ENCODE data around the gene ZBTB25. TPM values are rescaled to one million over a fixed set of nuclear protein-coding genes. Genes with fewer than 3 reads are reported as not detected.

ZBTB25 gene
- total and polyA plus RNA-seq, 2 donors from 2014 or later, result 4.3 to 17.8 TPM

GRCh38 chr14:64417771-64418125, 85.9 kb downstream of the ZBTB25 start:
- DNase-seq (no peak), FAIRE-seq (no peak)
- Histone ChIP-seq H3K9me3 (ENCODE audit: control insufficient read depth in 2 of 3, insufficient read depth in 1 of 3, low read length in 3 of 3) (no peaks in the 10 kb centered on the region), H3K36me3 (ENCODE audit: control insufficient read depth in 2 of 3, insufficient read depth in 3 of 3, low read length in 3 of 3) (peaks cover 5 to 49% (median 36%) of the 10 kb centered on the region in 3 donors), H3K27ac (ENCODE audit: low read depth in 2 of 2, low read length in 2 of 2) (no peak overlapping the region), H3K4me3 (ENCODE audit: low read length in 3 of 3) (no peak overlapping the region), H3K9ac (ENCODE audit: low read length in 3 of 3) (no peak overlapping the region), H3K27me3 (ENCODE audit: control insufficient read depth, insufficient read depth, low read length) (no peaks in the 10 kb centered on the region), H3K4me1 (ENCODE audit: control insufficient read depth in 2 of 3, insufficient read depth in 2 of 3, low read depth in 1 of 3, low read length in 3 of 3) (no peaks in the 10 kb centered on the region)
- intact Hi-C loops (cut with DNase I), result no loop called here
- TF ChIP-seq CTCF (IDR thresholded peaks at IDR 0.05; ENCODE audit: borderline replicate concordance, extremely low read depth, insufficient read depth), result no peak

- no peaks in the 10 kb centered on the region for H3K4me1 ChIP-seq (ENCODE audit: control insufficient read depth in 2 of 3, insufficient read depth in 2 of 3, low read depth in 1 of 3, low read length in 3 of 3)
- H3K27ac ChIP-seq (ENCODE audit: low read depth in 2 of 2, low read length in 2 of 2), result no peak overlapping the region
- H3K9ac ChIP-seq (ENCODE audit: low read length in 3 of 3), result no peak overlapping the region
- FAIRE-seq (no peak), DNase-seq (no peak)
- no peaks in the 10 kb centered on the region for H3K9me3 ChIP-seq (ENCODE audit: control insufficient read depth in 2 of 3, insufficient read depth in 1 of 3, low read length in 3 of 3)
- intact Hi-C loops (cut with DNase I), result no loop called here
- H3K4me3 ChIP-seq (ENCODE audit: low read length in 3 of 3), result no peak overlapping the region
- peaks cover 5 to 44% (median 32%) of the 10 kb centered on the region in 3 donors for H3K36me3 ChIP-seq (ENCODE audit: control insufficient read depth in 2 of 3, insufficient read depth in 3 of 3, low read length in 3 of 3)
- no peaks in the 10 kb centered on the region for H3K27me3 ChIP-seq (ENCODE audit: control insufficient read depth, insufficient read depth, low read length)
- no peak for TF ChIP-seq CTCF (IDR thresholded peaks at IDR 0.05; ENCODE audit: borderline replicate concordance, extremely low read depth, insufficient read depth)
Observed at GRCh38 chr14:64417055-64417770, 86.4 kb downstream of the ZBTB25 start.

GRCh38 chr14:64416348-64416932, 87.2 kb downstream of the ZBTB25 start:
- Histone ChIP-seq H3K27me3 (ENCODE audit: control insufficient read depth, insufficient read depth, low read length) (no peaks in the 10 kb centered on the region), H3K9me3 (ENCODE audit: control insufficient read depth in 2 of 3, insufficient read depth in 1 of 3, low read length in 3 of 3) (no peaks in the 10 kb centered on the region), H3K4me3 (ENCODE audit: low read length in 3 of 3) (no peak overlapping the region), H3K4me1 (ENCODE audit: control insufficient read depth in 2 of 3, insufficient read depth in 2 of 3, low read depth in 1 of 3, low read length in 3 of 3) (no peaks in the 10 kb centered on the region), H3K36me3 (ENCODE audit: control insufficient read depth in 2 of 3, insufficient read depth in 3 of 3, low read length in 3 of 3) (peaks cover 2 to 44% (median 32%) of the 10 kb centered on the region in 3 donors), H3K9ac (ENCODE audit: low read length in 3 of 3) (no peak overlapping the region), H3K27ac (ENCODE audit: low read depth in 2 of 2, low read length in 2 of 2) (no peak overlapping the region)
- intact Hi-C loops (cut with DNase I), result no loop called here
- FAIRE-seq (no peak), DNase-seq (no peak)
- no peak for TF ChIP-seq CTCF (IDR thresholded peaks at IDR 0.05; ENCODE audit: borderline replicate concordance, extremely low read depth, insufficient read depth)

All from kidney (tissue), 14 donors.